ENCODE measurements around the gene HOXD4.
A peak's percentile ranks its signal among the peaks of the same experiment; 100 is the strongest.

Gene HOXD4

DNA sequence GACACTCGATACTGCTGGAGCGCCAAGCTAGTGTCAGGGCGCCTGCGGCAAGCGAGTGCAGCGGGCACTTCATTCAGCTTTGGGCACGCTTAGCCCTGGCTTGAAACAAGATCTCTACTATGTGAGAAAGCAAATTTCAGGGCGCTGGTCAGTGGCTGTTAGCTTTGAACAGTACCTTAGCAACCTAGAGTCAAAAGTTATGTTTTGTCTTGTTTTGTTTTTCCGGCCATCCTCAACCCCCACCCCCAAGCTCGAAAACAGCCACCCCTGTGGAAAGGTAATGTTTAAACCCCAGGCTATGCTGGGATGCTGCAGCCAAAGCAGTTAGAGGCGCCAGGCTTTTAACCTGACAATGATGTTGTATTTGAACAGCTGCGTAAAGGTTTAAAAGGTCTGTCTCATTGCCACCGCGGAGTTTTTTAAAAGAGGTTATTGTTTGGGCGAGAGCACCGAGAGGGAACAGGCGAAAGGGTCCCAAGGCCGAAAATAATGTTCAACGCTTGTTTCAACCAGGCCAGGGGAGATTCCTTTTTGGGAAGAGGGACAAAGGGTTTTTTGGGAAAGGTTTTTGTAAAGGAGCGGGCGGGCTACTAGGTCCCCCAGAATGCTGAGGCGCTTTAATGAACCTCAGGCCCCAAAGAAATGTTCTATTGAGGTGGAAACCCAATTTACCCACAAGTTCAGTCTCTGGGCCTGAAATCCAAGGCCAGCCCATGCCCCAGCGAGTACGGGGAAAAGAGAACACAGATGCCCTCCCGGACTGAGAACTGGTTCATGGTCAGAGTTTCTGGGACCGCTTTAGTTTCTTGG is 37.0 kb upstream of the HOXD4 start:
- DNase-seq = no peak

GRCh38 chr2:176114930-176115625 is 36.3 kb upstream of the HOXD4 start:
- no peak for DNase-seq

DNA sequence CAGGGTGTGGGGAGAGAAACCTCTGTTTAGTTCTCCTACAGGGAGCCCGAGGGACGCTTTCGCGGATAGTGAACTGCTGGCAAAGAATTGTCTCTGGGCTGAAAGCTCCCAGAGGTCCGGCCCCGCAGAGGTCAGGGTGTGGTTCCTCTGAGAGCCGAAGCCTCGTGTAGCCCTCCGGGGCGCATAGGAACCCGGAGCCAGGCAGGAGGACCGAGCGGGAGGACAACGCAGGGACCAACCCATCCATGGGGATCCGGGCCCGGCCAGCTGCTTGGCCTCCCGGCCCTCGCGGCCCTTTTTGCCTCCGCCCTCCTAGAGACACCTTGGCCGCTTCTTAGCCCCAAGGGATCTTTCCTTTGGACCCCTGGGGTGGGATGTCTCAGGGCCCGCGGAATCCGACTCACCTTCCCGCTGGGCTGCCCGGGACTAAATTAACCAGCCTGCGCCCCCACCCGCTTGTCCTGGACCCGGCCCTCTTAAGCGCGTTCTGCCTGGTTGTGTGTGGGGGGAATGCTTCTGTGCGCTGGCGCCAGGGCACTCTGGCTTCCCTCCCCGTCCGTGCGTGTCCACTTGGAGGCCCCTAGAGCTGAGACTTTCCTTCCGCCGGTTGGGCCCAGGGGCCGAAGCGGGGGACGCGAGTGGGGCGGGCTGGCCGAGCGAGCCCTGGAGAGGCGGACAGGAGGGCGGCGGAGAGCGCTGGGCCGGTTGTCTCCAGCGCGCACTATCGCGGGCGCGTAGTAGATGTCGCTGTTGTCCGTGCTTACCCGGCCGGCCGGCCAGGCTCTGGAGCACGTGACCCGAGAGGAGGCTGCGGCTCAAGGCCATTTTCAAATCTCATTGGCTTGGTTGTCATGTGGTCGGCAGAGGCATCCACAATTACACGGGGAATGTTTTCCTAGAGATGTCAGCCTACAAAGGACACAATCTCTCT is 35.2 kb upstream of the HOXD4 start, which contains the start of gene HOXD10:
HOXD10 (plus strand) TSS at position 896 of the 931 bp plus-strand sequence. CDS start 56 bp downstream, outside the sequence.
- no peak for DNase-seq

GRCh38 chr2:176117162-176117822 is 34.1 kb upstream of the HOXD4 start:
- DNase-seq = no peak

GRCh38 chr2:176117823-176118371 is 33.5 kb upstream of the HOXD4 start:
- no peak for DNase-seq

DNA sequence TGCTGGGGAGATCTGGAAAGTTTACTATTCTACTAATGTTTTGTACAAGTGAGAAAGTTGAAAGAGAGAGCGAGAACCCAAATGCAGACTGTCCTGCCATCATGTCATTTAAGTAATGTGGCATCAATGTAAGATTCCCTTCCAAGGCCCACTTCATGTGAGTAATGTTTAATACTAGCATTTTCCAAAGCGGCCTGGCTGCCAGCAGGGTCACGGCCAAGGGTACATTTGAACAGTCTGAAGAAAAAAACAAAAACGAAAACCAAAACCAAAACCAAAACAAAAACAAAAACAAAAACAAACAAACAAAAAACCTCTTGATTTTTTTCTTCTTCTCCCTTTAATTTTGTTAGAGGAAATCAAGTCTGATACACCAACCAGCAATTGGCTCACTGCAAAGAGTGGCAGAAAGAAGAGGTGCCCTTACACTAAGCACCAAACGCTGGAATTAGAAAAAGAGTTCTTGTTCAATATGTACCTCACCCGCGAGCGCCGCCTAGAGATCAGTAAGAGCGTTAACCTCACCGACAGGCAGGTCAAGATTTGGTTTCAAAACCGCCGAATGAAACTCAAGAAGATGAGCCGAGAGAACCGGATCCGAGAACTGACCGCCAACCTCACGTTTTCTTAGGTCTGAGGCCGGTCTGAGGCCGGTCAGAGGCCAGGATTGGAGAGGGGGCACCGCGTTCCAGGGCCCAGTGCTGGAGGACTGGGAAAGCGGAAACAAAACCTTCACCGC is 32.6 kb upstream of the HOXD4 start:
- DNase-seq = peak; percentile 45

DNA sequence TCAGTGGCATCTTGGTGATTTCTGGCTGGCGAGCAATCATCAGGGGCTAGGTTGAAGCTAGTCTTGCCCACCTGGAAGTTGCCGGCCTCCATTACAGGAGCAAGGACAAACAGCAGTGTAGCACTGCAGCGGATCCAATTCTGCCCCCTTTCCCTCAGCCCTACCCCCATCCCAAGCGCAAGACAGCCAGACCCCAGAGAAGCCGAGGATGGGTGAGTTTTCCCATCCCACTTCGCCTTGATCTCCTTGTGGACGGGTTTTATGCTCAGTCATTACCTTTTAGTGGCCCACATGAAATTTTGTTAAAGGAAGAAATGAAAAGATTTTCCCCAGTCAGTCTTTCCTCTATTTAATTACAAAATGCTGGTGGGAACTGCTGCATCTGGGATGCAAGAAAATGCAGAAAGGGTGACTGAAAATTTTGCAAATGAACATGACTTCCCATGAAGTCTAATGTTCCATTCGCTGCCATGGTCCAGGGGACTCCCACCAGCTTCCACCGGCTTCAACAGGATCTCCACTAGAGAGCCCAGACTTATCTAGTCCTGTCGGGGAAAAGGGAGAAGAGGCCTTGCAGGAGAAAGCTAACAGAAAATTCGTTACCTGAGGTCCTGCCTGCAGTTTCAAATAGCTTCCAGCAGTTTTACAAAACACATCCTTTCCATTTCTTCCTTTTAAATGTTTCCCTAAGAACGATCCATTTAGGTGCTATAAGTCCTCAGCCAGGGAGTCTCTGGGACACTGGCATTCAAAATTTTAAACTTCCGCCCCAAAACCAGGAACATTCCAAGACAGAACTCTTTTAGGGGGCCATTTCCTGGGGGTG is 30.8 kb upstream of the HOXD4 start:
- DNase-seq = no peak

GRCh38 chr2:176121190-176122051 is 29.9 kb upstream of the HOXD4 start:
- no peak for DNase-seq

DNA sequence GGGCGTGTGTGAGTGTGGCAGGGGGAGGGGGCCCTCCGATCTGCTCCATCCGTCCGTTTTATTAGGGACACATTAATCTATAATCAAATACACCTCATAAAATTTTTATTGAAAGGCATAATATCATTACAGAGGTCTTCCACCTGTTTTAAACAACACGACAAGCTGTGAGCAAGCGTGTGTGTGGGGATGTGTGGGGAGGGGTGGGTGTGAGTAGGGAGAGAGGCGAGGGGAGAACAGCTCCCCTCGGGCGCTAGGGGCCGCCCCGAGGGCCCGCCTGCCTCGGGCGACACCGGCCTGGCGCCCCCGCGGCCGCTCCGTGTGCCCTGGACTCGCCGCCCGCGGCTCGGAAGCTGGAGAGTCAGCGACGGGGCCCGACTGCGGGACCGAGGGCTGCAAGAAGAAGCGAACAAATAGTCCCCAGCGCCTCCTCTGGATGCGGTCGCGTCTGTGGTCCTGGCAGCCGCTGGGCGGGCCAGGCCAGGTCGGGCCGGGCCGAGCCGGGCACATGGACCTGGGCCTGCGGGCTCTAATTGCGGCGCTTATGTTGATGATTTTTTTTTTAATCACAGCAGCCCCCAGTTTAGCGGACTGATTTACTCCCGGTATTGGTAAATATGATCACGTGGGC is 29.2 kb upstream of the HOXD4 start:
- DNase-seq = no peak

- no peak for DNase-seq
Observed at GRCh38 chr2:176122683-176123410, 28.5 kb upstream of the HOXD4 start, which contains the start of gene HOXD9. TSS of gene HOXD9 (plus strand) at chr2:176122719. CDS start at chr2:176122769, 50 bp downstream.

- DNase-seq = no peak
Observed at GRCh38 chr2:176123411-176124109, 27.8 kb upstream of the HOXD4 start.

- DNase-seq = no peak
Observed at GRCh38 chr2:176124110-176124946, 27.0 kb upstream of the HOXD4 start.

GRCh38 chr2:176124947-176125771 is 26.2 kb upstream of the HOXD4 start:
- DNase-seq = no peak

- no peak for DNase-seq
Observed at GRCh38 chr2:176125772-176126054, 25.6 kb upstream of the HOXD4 start.

DNA sequence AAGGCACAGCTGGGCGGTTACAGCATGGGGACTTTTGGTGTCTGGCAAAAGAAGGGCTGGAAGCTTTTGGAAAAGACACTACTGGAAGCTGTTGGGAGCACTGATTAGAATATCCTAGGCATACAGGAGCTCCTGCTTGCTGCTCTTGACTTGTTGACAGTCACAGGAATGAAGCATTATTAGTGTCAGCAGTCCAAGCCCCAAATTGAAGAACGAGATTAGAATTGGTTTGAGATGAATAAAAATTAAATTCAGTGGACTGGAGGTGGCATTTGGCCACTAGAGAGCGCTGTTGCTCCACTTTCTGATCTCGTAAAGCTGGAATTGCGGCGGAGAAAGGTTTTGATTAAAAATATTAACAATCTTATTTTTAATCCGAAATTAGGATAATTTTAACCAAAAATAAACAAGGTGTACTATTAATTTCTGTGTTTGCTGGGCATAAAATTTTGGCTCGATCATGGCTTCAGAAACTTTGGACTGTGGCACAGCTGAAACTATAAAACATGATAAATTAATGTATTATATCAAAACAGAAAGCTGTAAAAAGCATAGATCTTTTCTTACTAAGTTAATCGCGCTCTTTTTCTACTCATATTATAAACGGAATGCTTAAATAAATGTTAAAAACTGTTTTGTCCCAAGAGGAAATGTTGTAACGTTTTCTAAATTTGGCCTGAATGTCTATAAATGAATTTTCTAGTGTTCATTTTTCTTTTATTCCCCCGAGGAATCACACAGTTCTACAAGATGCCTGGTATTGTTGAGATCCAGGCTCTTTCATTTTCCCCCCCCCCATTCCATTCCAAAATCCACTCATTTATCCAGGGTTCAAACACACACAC is 24.2 kb upstream of the HOXD4 start:
- peak; percentile 62 for DNase-seq

All from hematopoietic multipotent progenitor cell treated with erythropoietin and hydrocortisone succinate and interleukin-3 and kit ligand, for 8 days (in vitro differentiated cells).